MM.1S (cell line): ENCODE measurements around the gene DPPA4.
"Not testable (repeated sequence)": the region's sequence is repeated elsewhere in the genome, so short reads cannot be mapped to it uniquely, and the experiment has no call there.

ENCODE experiments used
- DNase-seq: peaks from one replicate; pipeline ENCODE4 v3.0.0-alpha.2; 2015
- H2AFZ ChIP-seq: fragments of 300-600 bp; sonication (generic); 2 replicates; pipeline ENCODE4 v1.6.0; 2016; ENCODE audit warnings: antibody characterized with exemption, low read length
- H3F3A ChIP-seq: fragments of 300-600 bp; sonication (generic); 2 replicates; pipeline ENCODE4 v1.6.1; 2016; ENCODE audit warnings: mild to moderate bottlenecking, antibody characterized with exemption, low read length, moderate library complexity, mixed read lengths; ENCODE audit not compliant: insufficient read depth
- H3K27ac ChIP-seq: fragments of 300-600 bp; sonication (generic); 2 replicates; pipeline ENCODE4 v1.5.1; 2016; ENCODE audit warnings: mild to moderate bottlenecking, low read length
- H3K27me3 ChIP-seq: fragments of 300-600 bp; sonication (generic); replicated peaks from 2 replicates; pipeline ENCODE4 v1.6.0; 2016; ENCODE audit warnings: low read length; ENCODE audit not compliant: insufficient read depth
- H3K36me3 ChIP-seq: fragments of 300-600 bp; sonication (generic); replicated peaks from 2 replicates; pipeline ENCODE4 v1.6.1; 2016; ENCODE audit warnings: mild to moderate bottlenecking, low read length, mixed read lengths; ENCODE audit not compliant: insufficient read depth
- H3K4me1 ChIP-seq: fragments of 300-600 bp; sonication (generic); 2 replicates; pipeline ENCODE4 v1.6.1; 2016; ENCODE audit warnings: low read length, mixed read lengths
- H3K4me2 ChIP-seq: fragments of 300-600 bp; sonication (generic); 2 replicates; pipeline ENCODE4 v1.6.0; 2016; ENCODE audit warnings: low read depth, low read length
- H3K4me3 ChIP-seq: fragments of 300-600 bp; sonication (generic); 2 replicates; pipeline ENCODE4 v1.5.1; 2016; ENCODE audit warnings: low read length, mixed read lengths
- H3K79me2 ChIP-seq: fragments of 300-600 bp; sonication (generic); 2 replicates; pipeline ENCODE4 v1.6.1; 2016; ENCODE audit warnings: mixed run types, low read length, mixed read lengths
- H3K9ac ChIP-seq: fragments of 300-600 bp; sonication (generic); 2 replicates; pipeline ENCODE4 v1.6.1; 2016; ENCODE audit warnings: low read length, mixed read lengths
- H3K9me2 ChIP-seq: fragments of 300-600 bp; sonication (generic); replicated peaks from 2 replicates; pipeline ENCODE4 v1.6.1; 2016; ENCODE audit warnings: mild to moderate bottlenecking, low read length, mixed read lengths; ENCODE audit not compliant: insufficient read depth
- H3K9me3 ChIP-seq: fragments of 300-600 bp; sonication (generic); replicated peaks from 2 replicates; pipeline ENCODE4 v1.6.1; 2016; ENCODE audit warnings: mild to moderate bottlenecking, low read length, mixed read lengths; ENCODE audit not compliant: insufficient read depth
- H4K20me1 ChIP-seq: fragments of 300-600 bp; sonication (generic); 2 replicates; pipeline ENCODE4 v1.6.1; 2016; ENCODE audit warnings: mild to moderate bottlenecking, low read length, moderate library complexity, mixed read lengths; ENCODE audit not compliant: insufficient read depth
- CTCF ChIP-seq: fragments of 300-600 bp; sonication (generic); IDR thresholded peaks from 2 replicates; pipeline ENCODE4 v1.5.1; 2016; ENCODE audit warnings: antibody characterized with exemption, low read length, mixed read lengths
- EZH2 ChIP-seq: fragments of 300-600 bp; sonication (generic); optimal IDR thresholded peaks from 2 replicates; pipeline ENCODE3; 2017; ENCODE audit warnings: low read depth, mild to moderate bottlenecking, antibody characterized with exemption, low read length, mixed read lengths
- EZH2phosphoT487 ChIP-seq: fragments of 300-600 bp; sonication (generic); IDR thresholded peaks from 2 replicates; pipeline ENCODE4 v1.6.1; 2018; ENCODE audit warnings: antibody characterized with exemption, low read length

Gene DPPA4

GRCh38 chr3:109382588-109382987 lies 45.2 kb upstream of the DPPA4 start:
- H4K20me1 ChIP-seq = no peaks in the 10 kb centered on the region
- no peaks in the 10 kb centered on the region for H3K36me3 ChIP-seq
- H3K4me1 ChIP-seq = peaks cover 18% of the 10 kb centered on the region
- TF ChIP-seq EZH2phosphoT487 (no peak), EZH2 (no peak), CTCF (no peak)
- DNase-seq = no peak
- no peak overlapping the region for H3K4me2 ChIP-seq
- no peak overlapping the region for H3K9ac ChIP-seq
- no peaks in the 10 kb centered on the region for H3K79me2 ChIP-seq
- no peak overlapping the region for H2AFZ ChIP-seq
- H3F3A ChIP-seq = peaks cover 5% of the 10 kb centered on the region
- no peaks in the 10 kb centered on the region for H3K9me3 ChIP-seq
- no peaks in the 10 kb centered on the region for H3K27me3 ChIP-seq
- no peaks in the 10 kb centered on the region for H3K9me2 ChIP-seq
- H3K4me3 ChIP-seq = no peak overlapping the region
- H3K27ac ChIP-seq = no peak overlapping the region

- Histone ChIP-seq H3K9me2 (no peaks in the 10 kb centered on the region), H3K36me3 (no peaks in the 10 kb centered on the region), H3K27me3 (no peaks in the 10 kb centered on the region), H3K9ac (no peak overlapping the region), H3K9me3 (no peaks in the 10 kb centered on the region), H3K79me2 (no peaks in the 10 kb centered on the region), H3K4me1 (no peaks in the 10 kb centered on the region), H3K4me2 (no peak overlapping the region), H2AFZ (no peak overlapping the region), H4K20me1 (no peaks in the 10 kb centered on the region), H3K4me3 (no peak overlapping the region), H3F3A (no peaks in the 10 kb centered on the region), H3K27ac (no peak overlapping the region)
- DNase-seq = no peak
- TF ChIP-seq EZH2 = no peak
- no peak for TF ChIP-seq EZH2phosphoT487
These were observed 38.6 kb upstream of the DPPA4 start for GRCh38 chr3:109375975-109376374.

- not testable (repeated sequence) for H2AFZ ChIP-seq, H3F3A ChIP-seq, DNase-seq, H3K27ac ChIP-seq, H3K4me1 ChIP-seq, H3K4me2 ChIP-seq, H3K4me3 ChIP-seq, H3K27me3 ChIP-seq, H3K36me3 ChIP-seq, H3K79me2 ChIP-seq, H3K9ac ChIP-seq, H4K20me1 ChIP-seq, H3K9me2 ChIP-seq, H3K9me3 ChIP-seq
These were observed 37.1 kb upstream of the DPPA4 start for GRCh38 chr3:109374434-109374833.

- no peak overlapping the region for H2AFZ ChIP-seq
- DNase-seq = no peak
- H3K4me3 ChIP-seq = no peak overlapping the region
- no peak for TF ChIP-seq EZH2phosphoT487
- TF ChIP-seq CTCF = no peak
- TF ChIP-seq EZH2 = no peak
- H3K27me3 ChIP-seq = no peaks in the 10 kb centered on the region
- no peaks in the 10 kb centered on the region for H3K79me2 ChIP-seq
- no peaks in the 10 kb centered on the region for H3F3A ChIP-seq
- no peaks in the 10 kb centered on the region for H4K20me1 ChIP-seq
- no peak overlapping the region for H3K4me2 ChIP-seq
- no peaks in the 10 kb centered on the region for H3K36me3 ChIP-seq
- H3K9me2 ChIP-seq = no peaks in the 10 kb centered on the region
- no peak overlapping the region for H3K9ac ChIP-seq
- H3K9me3 ChIP-seq = no peaks in the 10 kb centered on the region
- no peaks in the 10 kb centered on the region for H3K4me1 ChIP-seq
- no peak overlapping the region for H3K27ac ChIP-seq
These were observed 36.6 kb upstream of the DPPA4 start for GRCh38 chr3:109373933-109374332.
